K562 (cell line): ENCODE measurements around the gene RARRES1. TPM values are rescaled to one million over a fixed set of nuclear protein-coding genes. Genes with fewer than 3 reads are reported as not detected.

Experiments used
- CXXC5 ChIP-seq: fragments of 250-450 bp; sonication (Bioruptor Pico); IDR thresholded peaks from 2 replicates; pipeline ENCODE4 v1.8.0; 2022; ENCODE audit warnings: inconsistent platforms, mild to moderate bottlenecking, moderate library complexity
- ETV6 ChIP-seq, 3 experiments: fragments of 150-350 bp in 1 of 3; sonication (generic) in 1 of 3; formaldehyde crosslinking in 1 of 3; IDR thresholded peaks; 2 replicates each; pipeline versions ENCODE4 v1.6.1 to v1.8.0; 2014 to 2022; ENCODE audit warnings: borderline replicate concordance in 2 of 3, low read depth in 2 of 3, antibody characterized with exemption in 1 of 3, low read length in 1 of 3, mild to moderate bottlenecking in 1 of 3, missing genetic modification reagents in 1 of 3
- FIP1L1 ChIP-seq: fragments of 200-400 bp; formaldehyde crosslinking; IDR thresholded peaks from 2 replicates; pipeline ENCODE4 v1.6.1; 2018; ENCODE audit warnings: mild to moderate bottlenecking, low read depth, low read length; ENCODE audit not compliant: poor library complexity, severe bottlenecking
- JUND ChIP-seq, 2 experiments: IDR thresholded peaks; 2 replicates in 1 of 2; 3 replicates in 1 of 2; pipeline ENCODE4 v1.6.1; 2011; ENCODE audit warnings: borderline replicate concordance in 2 of 2, low read depth in 2 of 2, low read length in 2 of 2, improper control_type of control experiment in 1 of 2, missing biosample characterization in 1 of 2, missing genetic modification characterization in 1 of 2, missing genetic modification reagents in 1 of 2
- KLF10 ChIP-seq: fragments of 250-450 bp; sonication (Bioruptor Pico); IDR thresholded peaks from 2 replicates; pipeline ENCODE4 v1.6.1; 2021; ENCODE audit warnings: matching md5 sums
- NFRKB ChIP-seq: fragments of 450-650 bp; IDR thresholded peaks from 2 replicates; pipeline ENCODE4 v1.6.1; 2016; ENCODE audit warnings: low read depth
- NR4A1 ChIP-seq, 2 experiments: fragments of 250-450 bp in 1 of 2; fragments of 450-650 bp in 1 of 2; sonication (Bioruptor Pico) in 1 of 2; IDR thresholded peaks; 2 replicates each; pipeline versions ENCODE4 v1.4.0 to v1.6.1; 2016 to 2020; ENCODE audit warnings: mild to moderate bottlenecking in 2 of 2, missing compliant biosample characterization in 1 of 2, missing genetic modification characterization in 1 of 2, moderate library complexity in 1 of 2
- SAFB2 ChIP-seq: fragments of 200-400 bp; formaldehyde crosslinking; IDR thresholded peaks from 2 replicates; pipeline ENCODE4 v1.6.1; 2018; ENCODE audit warnings: borderline replicate concordance, low read length, low read depth, moderate library complexity; ENCODE audit not compliant: severe bottlenecking
- SLC30A9 ChIP-seq: fragments of 250-450 bp; sonication (Bioruptor Pico); IDR thresholded peaks from 2 replicates; pipeline ENCODE4 v1.8.0; 2022; ENCODE audit warnings: mild to moderate bottlenecking, moderate library complexity
- TAF1 ChIP-seq: IDR thresholded peaks from 2 replicates; pipeline ENCODE4 v1.6.1; 2011; ENCODE audit warnings: mild to moderate bottlenecking, low read length, moderate library complexity; ENCODE audit not compliant: insufficient read depth, control insufficient read depth, severe bottlenecking; ENCODE audit errors: extremely low read depth
- ZFP91 ChIP-seq: sonication (generic); formaldehyde crosslinking; IDR thresholded peaks from 2 replicates; pipeline ENCODE4 v1.8.0; 2022; ENCODE audit warnings: mild to moderate bottlenecking, missing genetic modification reagents
- ZKSCAN1 ChIP-seq: fragments of 150-350 bp; IDR thresholded peaks from 2 replicates; pipeline ENCODE4 v1.6.1; 2016; ENCODE audit warnings: low read depth, low read length
- ZKSCAN8 ChIP-seq: fragments of 200-800 bp; sonication (Bioruptor generic); IDR thresholded peaks from 2 replicates; pipeline ENCODE4 v1.6.1; 2016; ENCODE audit warnings: missing genetic modification characterization, missing compliant biosample characterization
- ZNF175 ChIP-seq: fragments of 200-800 bp; sonication (Bioruptor generic); IDR thresholded peaks from 2 replicates; pipeline ENCODE4 v1.6.1; 2016; ENCODE audit warnings: low read depth, mild to moderate bottlenecking, missing genetic modification characterization, missing compliant biosample characterization
- ZNF224 ChIP-seq: sonication (generic); formaldehyde crosslinking; IDR thresholded peaks from 2 replicates; pipeline ENCODE4 v1.8.0; 2022; ENCODE audit warnings: mild to moderate bottlenecking, missing genetic modification reagents
- ZNF583 ChIP-seq: fragments of 250-450 bp; sonication (Bioruptor Pico); IDR thresholded peaks from 2 replicates; pipeline ENCODE4 v1.4.0; 2020
- ZNF644 ChIP-seq: fragments of 200-800 bp; sonication (Bioruptor generic); IDR thresholded peaks from 2 replicates; pipeline ENCODE4 v1.6.1; 2016; ENCODE audit warnings: low read depth, missing genetic modification characterization, missing compliant biosample characterization
- polyA plus RNA-seq, 8 experiments: library from polyadenylated mRNA; depleted of rRNA in 4 of 8; stranded (reverse) in 5 of 8; unstranded in 3 of 8; fragments of >200 nt; fragmentation: Nextera tagmentation in 2 of 8; fragmentation: Illumina TruSeq in 1 of 8; extraction: Ambion mirVana in 2 of 8; extraction: Trizol in 1 of 8; gene quantifications; 2 replicates each; pipeline versions ENCODE4 v1.2.1 to v1.2.3, GENCODE V29; 2011 to 2014; ENCODE audit warnings: inconsistent platforms in 1 of 8, missing spikeins in 1 of 8
- total RNA-seq, 7 experiments: library from RNA; depleted of rRNA in 6 of 7; stranded (reverse); fragments of >200 nt in 6 of 7; fragmentation: Illumina TruSeq in 2 of 7; extraction: Trizol in 2 of 7; gene quantifications; 2 replicates each; pipeline versions ENCODE4 v1.2.1 to v1.2.3, GENCODE V29; 2011 to 2021; ENCODE audit warnings: low replicate concordance in 1 of 7
- TF ChIP-seq, protein P1 (sequence below): fragments of 250-450 bp; sonication (Bioruptor Pico); IDR thresholded peaks from 2 replicates; pipeline ENCODE4 v1.5.0; 2022; ENCODE audit warnings: mild to moderate bottlenecking
- TF ChIP-seq, protein P2 (sequence below): sonication (generic); formaldehyde crosslinking; IDR thresholded peaks from 2 replicates; pipeline ENCODE4 v1.4.0; 2020; ENCODE audit warnings: mild to moderate bottlenecking, missing genetic modification reagents
- TF ChIP-seq, protein P3 (sequence below): fragments of 450-650 bp; IDR thresholded peaks from one replicate; pipeline ENCODE4 v1.6.1; 2018; ENCODE audit warnings: mild to moderate bottlenecking, moderate library complexity; ENCODE audit not compliant: partially characterized antibody

Gene RARRES1
- total and polyA plus RNA-seq, 9 of the 15 experiments (the other 6 are each of a cell fraction or from before 2014, with no cell fraction given), result not detected

DNA sequence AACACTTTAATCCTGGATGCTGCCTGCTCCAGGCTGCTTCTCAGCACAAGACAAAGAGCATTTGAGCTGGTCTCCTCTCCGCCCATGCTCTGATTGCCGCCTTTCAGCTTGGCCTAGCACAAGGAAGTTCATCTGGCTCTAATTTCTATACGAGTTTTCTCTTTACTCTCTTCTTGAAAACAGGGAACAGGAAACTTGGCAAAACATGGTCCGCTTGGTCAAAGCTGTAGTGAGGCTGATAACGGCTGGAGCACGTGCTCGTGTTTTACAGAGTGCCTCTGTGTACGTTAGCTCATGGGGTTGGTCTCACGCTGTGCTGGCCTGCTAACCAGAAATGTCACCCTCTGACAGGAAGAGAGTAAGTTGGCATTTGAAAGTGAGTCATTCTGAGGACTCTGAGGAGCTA lies 19.2 kb downstream of the RARRES1 start (continued):
- no peak for TF ChIP-seq FIP1L1
- TF ChIP-seq, protein P1, sequence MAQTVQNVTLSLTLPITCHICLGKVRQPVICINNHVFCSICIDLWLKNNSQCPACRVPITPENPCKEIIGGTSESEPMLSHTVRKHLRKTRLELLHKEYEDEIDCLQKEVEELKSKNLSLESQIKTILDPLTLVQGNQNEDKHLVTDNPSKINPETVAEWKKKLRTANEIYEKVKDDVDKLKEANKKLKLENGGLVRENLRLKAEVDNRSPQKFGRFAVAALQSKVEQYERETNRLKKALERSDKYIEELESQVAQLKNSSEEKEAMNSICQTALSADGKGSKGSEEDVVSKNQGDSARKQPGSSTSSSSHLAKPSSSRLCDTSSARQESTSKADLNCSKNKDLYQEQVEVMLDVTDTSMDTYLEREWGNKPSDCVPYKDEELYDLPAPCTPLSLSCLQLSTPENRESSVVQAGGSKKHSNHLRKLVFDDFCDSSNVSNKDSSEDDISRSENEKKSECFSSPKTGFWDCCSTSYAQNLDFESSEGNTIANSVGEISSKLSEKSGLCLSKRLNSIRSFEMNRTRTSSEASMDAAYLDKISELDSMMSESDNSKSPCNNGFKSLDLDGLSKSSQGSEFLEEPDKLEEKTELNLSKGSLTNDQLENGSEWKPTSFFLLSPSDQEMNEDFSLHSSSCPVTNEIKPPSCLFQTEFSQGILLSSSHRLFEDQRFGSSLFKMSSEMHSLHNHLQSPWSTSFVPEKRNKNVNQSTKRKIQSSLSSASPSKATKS, result no peak
- TF ChIP-seq NR4A1 (CRISPR knock-in tag; IDR thresholded peaks at IDR 0.05), result no peak
- no peak for TF ChIP-seq NR4A1 (tag; IDR thresholded peaks at IDR 0.05)
- no peak for TF ChIP-seq ZKSCAN1
- no peak for TF ChIP-seq TAF1
- TF ChIP-seq JUND (IDR thresholded peaks at IDR 0.05; ENCODE audit: borderline replicate concordance, low read depth, low read length), result no peak
- TF ChIP-seq JUND (tag; IDR thresholded peaks at IDR 0.05; ENCODE audit: borderline replicate concordance, low read depth, low read length), result 0 out of 3 replicates have a peak, but pooled peaks have one; percentile 16
- TF ChIP-seq, protein P2, sequence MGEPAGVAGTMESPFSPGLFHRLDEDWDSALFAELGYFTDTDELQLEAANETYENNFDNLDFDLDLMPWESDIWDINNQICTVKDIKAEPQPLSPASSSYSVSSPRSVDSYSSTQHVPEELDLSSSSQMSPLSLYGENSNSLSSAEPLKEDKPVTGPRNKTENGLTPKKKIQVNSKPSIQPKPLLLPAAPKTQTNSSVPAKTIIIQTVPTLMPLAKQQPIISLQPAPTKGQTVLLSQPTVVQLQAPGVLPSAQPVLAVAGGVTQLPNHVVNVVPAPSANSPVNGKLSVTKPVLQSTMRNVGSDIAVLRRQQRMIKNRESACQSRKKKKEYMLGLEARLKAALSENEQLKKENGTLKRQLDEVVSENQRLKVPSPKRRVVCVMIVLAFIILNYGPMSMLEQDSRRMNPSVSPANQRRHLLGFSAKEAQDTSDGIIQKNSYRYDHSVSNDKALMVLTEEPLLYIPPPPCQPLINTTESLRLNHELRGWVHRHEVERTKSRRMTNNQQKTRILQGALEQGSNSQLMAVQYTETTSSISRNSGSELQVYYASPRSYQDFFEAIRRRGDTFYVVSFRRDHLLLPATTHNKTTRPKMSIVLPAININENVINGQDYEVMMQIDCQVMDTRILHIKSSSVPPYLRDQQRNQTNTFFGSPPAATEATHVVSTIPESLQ, result no peak
- no peak for TF ChIP-seq KLF10 (CRISPR knock-in tag)
- TF ChIP-seq ZKSCAN8 (CRISPR knock-in tag), result 0 out of 2 replicates have a peak, but pooled peaks have one; percentile 27
- 0 out of 2 replicates have a peak, but pooled peaks have one; percentile 31 for TF ChIP-seq ZNF175 (CRISPR knock-in tag)
- TF ChIP-seq, protein P3, sequence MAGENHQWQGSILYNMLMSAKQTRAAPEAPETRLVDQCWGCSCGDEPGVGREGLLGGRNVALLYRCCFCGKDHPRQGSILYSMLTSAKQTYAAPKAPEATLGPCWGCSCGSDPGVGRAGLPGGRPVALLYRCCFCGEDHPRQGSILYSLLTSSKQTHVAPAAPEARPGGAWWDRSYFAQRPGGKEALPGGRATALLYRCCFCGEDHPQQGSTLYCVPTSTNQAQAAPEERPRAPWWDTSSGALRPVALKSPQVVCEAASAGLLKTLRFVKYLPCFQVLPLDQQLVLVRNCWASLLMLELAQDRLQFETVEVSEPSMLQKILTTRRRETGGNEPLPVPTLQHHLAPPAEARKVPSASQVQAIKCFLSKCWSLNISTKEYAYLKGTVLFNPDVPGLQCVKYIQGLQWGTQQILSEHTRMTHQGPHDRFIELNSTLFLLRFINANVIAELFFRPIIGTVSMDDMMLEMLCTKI, result no peak
- TF ChIP-seq ZNF224 (CRISPR knock-in tag), result no peak
- no peak for TF ChIP-seq SAFB2
- no peak for TF ChIP-seq ETV6 (IDR thresholded peaks at IDR 0.05; ENCODE audit: borderline replicate concordance in 1 of 2, low read depth in 2 of 2, low read length in 1 of 2)
- TF ChIP-seq ETV6 (CRISPR knock-in tag; IDR thresholded peaks at IDR 0.05; ENCODE audit: borderline replicate concordance), result no peak
- no peak for TF ChIP-seq NFRKB
- TF ChIP-seq ZNF644, result no peak
- TF ChIP-seq SLC30A9 (CRISPR knock-in tag), result no peak
- no peak for TF ChIP-seq ZFP91 (CRISPR knock-in tag)
- TF ChIP-seq CXXC5 (CRISPR knock-in tag), result peak; percentile 64
- peak; percentile 44; the same call in 1 of the 2 replicates for TF ChIP-seq ZNF583
